Effector memory CD8-positive, alpha-beta T cell (primary cell): ENCODE data around the gene AHDC1.

Experiments
- ATAC-seq: fragments of 150-1000 bp; cut with Tn5 transposase; replicated peaks from 2 replicates; pipeline ENCODE4 v1.10.0; 2021; ENCODE audit warnings: mild to moderate bottlenecking, moderate library complexity
- DNase-seq, 3 experiments: peaks; one replicate each; pipeline ENCODE4 v3.0.0; 2021
- H3K27ac Mint-ChIP-seq, 2 donors: one replicate each; pipeline ENCODE4 v1.8.0; 2022; ENCODE audit warnings: mild to moderate bottlenecking in 2 of 2, mixed read lengths in 2 of 2, moderate library complexity in 2 of 2
- H3K27me3 Mint-ChIP-seq, 2 donors: one replicate each; pipeline ENCODE4 v1.8.0; 2022; ENCODE audit warnings: mixed read lengths in 2 of 2
- H3K36me3 Mint-ChIP-seq: one replicate; pipeline ENCODE4 v1.8.0; 2022; ENCODE audit warnings: mild to moderate bottlenecking, moderate library complexity, mixed read lengths; ENCODE audit not compliant: insufficient read depth
- H3K4me1 Mint-ChIP-seq, 2 donors: one replicate each; pipeline ENCODE4 v1.8.0; 2022; ENCODE audit warnings: low read depth in 2 of 2, mixed read lengths in 2 of 2
- H3K4me3 Mint-ChIP-seq, 2 donors: one replicate each; pipeline ENCODE4 v1.8.0; 2022; ENCODE audit warnings: mild to moderate bottlenecking in 2 of 2, mixed read lengths in 2 of 2, moderate library complexity in 2 of 2
- H3K9me3 Mint-ChIP-seq, 2 donors: one replicate each; pipeline ENCODE4 v1.8.0; 2022; ENCODE audit warnings: mixed read lengths in 2 of 2

The AHDC1 gene

DNA sequence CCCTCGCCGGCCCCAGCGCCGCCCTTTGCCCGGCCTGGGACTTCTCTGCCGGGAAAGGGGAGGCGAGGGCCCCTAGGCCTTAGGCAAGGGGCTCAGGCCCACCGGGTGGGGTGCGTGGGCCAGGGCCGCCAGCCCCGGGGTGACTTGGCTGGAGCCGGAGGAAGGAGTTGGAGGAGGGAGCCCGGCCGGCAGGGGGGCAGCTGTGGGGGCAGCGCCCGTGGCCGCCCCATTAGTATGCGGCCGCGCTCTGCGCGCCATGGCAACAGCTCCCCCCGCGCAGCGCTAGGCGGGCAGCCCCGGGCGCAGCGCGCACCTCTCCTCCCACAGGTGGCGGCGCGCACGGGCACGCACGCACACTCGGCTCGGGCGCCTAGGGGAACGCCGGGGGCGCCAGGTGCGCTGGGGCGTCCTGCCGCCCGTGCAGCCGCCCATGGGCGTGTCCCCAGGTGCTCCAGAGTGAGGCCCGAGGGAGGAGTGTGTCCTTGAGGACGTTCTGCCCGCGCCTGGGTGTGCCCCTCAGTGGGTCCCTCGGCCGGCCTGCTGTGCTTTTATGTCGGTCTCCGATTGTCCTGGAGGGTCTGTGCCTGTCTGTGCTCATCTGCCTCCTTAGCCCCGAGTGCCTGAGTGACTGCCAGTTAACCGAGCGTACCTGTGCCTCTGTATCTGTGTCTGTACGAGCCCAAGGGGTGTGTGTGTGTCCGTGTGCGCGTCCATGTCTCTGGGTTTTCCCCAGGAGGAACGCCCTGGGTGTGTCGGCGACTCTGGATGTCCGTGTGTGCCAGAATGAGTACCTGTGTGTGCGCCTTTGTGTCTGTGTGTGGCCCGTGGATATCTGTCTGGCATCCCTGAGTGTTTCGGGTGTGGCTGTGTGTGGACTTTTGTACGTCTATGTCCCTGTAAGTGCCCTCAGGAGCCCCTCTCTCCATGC lies 75.8 kb downstream of the AHDC1 start:
- DNase-seq (peak in 2 of 3 experiments; percentile 34 to 46), ATAC-seq (peak; percentile 64)
- Mint-ChIP-seq H3K36me3 (peaks cover 4% of the 10 kb centered on the region), H3K27ac (peak overlapping the region in 1 of 2 donors; percentile 75), H3K27me3 (peaks cover 8 to 12% of the 10 kb centered on the region in 2 donors), H3K4me3 (peak overlapping the region; percentile 46 to 51), H3K9me3 (no peaks in the 10 kb centered on the region), H3K4me1 (peaks cover 40 to 48% of the 10 kb centered on the region in 2 donors)

DNA sequence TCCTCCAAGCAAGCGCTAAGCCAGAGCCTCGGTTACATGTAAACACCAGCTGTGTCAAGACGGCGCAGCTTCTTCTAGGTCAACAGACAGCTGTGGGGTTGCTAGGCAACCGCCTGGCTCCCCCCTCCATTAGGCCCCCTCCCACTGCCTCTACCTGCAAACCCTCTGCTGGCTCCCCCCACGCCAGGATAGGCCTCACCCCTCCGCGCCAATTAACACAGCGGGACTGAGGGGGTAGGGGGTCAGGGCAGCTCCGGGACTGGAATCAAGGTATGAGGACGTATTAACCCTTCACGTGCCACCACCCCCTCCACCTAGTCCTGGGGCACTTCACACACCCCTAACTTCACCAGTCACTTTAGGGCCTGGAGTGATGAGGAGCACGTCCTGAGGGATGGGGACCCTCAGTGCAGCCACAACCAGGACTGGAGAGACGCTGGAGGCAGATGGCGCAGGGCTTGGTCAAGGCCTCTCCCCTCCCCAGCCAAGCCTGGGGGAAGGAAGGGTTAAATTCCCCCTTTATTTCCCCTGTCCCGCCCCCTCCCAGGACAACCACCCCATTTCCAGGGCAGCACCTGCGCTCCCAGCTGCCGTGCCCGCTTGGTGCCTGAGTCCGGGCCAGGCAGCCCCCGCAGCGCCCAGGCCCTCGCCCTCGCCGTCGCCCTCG lies 76.6 kb downstream of the AHDC1 start:
- peak in 2 of 3 experiments; percentile 40 to 42 for DNase-seq
- Mint-ChIP-seq H3K27ac (peak overlapping the region in 1 of 2 donors; percentile 87), H3K4me1 (peaks cover 47 to 49% of the 10 kb centered on the region in 2 donors)

DNA sequence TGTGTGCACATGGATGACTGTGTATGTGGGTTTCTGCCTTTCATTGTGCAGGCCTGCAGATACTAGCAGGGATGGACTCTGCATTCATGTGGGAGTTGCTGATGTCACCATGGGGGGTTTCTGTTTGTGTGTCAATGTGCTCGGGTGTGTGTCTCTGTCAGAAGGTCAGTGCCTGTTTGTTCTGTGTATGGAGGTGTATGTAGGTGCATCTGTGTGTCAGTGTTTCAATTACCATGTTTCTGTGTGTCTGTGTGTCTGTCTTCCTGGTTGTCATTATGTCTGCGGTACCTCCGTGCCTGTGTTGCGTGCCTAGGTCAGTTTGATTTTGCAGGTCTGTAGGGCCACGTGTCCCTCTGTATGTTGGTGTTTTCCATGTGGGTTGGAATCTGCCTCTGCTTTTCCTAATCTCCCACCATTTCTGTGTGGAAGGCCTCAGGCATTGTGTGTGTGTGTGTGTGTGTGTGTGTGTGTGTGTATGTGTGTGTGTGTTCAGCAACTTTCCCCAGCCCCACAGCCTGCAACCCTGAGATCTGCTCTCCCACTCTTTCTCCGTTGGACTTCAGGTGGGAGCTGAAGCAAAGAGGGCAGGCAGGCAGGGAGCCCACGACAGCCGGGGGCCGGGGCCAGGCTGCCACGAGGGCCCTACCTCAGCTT lies 77.2 kb downstream of the AHDC1 start:
- peak overlapping the region; percentile 50 to 87 for H3K27ac Mint-ChIP-seq
- H3K9me3 Mint-ChIP-seq, result no peaks in the 10 kb centered on the region
- H3K27me3 Mint-ChIP-seq, result peaks cover 8 to 12% of the 10 kb centered on the region in 2 donors
- DNase-seq (no peak), ATAC-seq (no peak)
- peaks cover 47 to 49% of the 10 kb centered on the region in 2 donors for H3K4me1 Mint-ChIP-seq
- H3K36me3 Mint-ChIP-seq, result peaks cover 4% of the 10 kb centered on the region
- peak overlapping the region; percentile 64 to 76 for H3K4me3 Mint-ChIP-seq

More for the DNA sequence above, 76.6 kb downstream of the AHDC1 start:
- Mint-ChIP-seq H3K4me3 (peak overlapping the region in 1 of 2 donors; percentile 76), H3K9me3 (no peaks in the 10 kb centered on the region), H3K36me3 (peaks cover 4% of the 10 kb centered on the region), H3K27me3 (peaks cover 8 to 12% of the 10 kb centered on the region in 2 donors)
- ATAC-seq, result peak; percentile 38

DNA sequence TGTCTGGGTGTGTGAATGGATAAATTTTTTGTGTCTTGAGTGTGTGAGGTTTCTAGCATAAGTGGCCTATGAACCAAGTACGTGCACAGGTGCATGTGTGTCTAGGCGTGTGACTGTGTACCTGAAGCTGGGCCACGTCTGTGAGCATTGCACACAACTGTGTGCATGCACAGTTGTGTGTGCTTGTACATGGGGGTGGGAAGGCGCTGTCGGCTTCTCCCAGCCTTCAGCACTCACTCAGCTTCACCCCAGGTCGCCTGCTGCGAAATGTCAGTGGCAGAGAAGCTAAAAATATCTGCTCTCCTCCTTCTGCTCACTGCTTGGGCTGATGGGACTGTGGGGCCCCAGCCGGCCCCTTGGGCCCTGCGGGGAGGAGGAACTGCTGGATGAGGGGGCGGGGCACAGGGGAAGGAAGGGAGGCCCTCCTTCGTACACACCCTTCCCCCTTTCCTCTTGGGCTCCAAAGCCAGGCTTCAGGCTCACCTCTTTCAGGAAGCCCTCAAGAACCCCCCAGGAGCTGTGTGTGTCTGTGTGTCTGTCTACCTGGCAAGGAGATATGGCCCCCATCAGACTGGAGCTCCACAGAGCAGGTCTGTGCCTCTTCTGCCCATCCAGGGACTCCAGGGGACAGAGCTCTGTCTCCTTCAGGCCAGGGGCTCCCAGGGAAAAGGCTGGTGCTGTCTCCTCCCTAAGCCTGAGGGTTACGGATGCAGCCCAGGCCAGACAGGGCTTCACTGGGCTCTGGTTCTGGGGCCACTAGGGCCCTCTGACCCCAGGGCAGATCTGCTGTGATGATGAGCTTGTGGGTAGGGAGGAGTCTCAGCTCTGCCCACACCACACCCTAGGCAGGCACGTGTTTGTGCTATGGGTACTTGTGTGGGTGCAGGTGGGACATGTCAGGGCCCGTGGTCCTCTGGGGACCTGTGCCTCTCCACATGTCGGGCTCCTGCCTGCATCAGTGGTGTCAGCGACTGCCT lies 78.4 kb downstream of the AHDC1 start:
- peak overlapping the region; percentile 64 to 76 for H3K4me3 Mint-ChIP-seq
- peak; percentile 18 for ATAC-seq
- peaks cover 4% of the 10 kb centered on the region for H3K36me3 Mint-ChIP-seq
- peaks cover 8 to 12% of the 10 kb centered on the region in 2 donors for H3K27me3 Mint-ChIP-seq
- H3K4me1 Mint-ChIP-seq, result peaks cover 51 to 56% of the 10 kb centered on the region in 2 donors
- H3K9me3 Mint-ChIP-seq, result no peaks in the 10 kb centered on the region
- DNase-seq, result no peak
- peak overlapping the region; percentile 50 to 87 for H3K27ac Mint-ChIP-seq

DNA sequence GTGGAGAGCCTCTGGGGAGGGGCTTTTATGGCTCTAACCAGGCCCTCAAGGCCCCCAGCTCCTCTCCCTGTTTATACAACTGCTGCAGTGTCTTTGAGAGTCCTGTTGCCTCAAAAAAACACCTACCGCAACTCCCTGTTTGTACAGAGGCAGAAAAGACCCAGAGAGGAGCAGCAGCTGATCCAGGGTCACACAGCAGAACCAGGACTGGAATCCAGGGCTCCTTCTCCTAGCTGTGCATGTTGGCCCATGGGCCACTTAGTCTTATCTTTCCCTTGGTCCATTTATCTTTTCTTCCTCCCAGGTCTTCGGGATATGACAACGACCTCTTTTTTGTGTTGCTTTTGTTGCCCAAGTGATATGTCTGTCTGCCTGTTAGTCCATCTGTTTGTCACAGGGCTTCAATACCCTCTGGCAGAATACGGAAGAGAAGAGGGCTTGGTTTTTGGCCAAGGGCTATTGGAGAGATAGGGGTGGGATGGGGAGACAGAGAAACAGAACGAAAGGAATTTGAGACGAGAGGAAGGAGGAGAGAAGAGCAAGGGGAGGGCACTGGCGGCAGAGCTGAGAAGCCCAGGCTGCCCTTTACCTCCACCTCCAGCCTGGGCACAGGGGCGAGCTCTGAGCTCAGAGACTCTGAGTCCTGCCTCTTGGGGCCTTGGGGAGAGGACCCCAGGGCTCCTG lies 80.5 kb downstream of the AHDC1 start:
- DNase-seq (no peak), ATAC-seq (no peak)
- Mint-ChIP-seq H3K9me3 (no peaks in the 10 kb centered on the region), H3K4me1 (peaks cover 41 to 55% of the 10 kb centered on the region in 2 donors), H3K27me3 (no peaks in the 10 kb centered on the region), H3K27ac (peak overlapping the region; percentile 92 to 94), H3K4me3 (peak overlapping the region; percentile 89 to 90), H3K36me3 (peaks cover 4% of the 10 kb centered on the region)

DNA sequence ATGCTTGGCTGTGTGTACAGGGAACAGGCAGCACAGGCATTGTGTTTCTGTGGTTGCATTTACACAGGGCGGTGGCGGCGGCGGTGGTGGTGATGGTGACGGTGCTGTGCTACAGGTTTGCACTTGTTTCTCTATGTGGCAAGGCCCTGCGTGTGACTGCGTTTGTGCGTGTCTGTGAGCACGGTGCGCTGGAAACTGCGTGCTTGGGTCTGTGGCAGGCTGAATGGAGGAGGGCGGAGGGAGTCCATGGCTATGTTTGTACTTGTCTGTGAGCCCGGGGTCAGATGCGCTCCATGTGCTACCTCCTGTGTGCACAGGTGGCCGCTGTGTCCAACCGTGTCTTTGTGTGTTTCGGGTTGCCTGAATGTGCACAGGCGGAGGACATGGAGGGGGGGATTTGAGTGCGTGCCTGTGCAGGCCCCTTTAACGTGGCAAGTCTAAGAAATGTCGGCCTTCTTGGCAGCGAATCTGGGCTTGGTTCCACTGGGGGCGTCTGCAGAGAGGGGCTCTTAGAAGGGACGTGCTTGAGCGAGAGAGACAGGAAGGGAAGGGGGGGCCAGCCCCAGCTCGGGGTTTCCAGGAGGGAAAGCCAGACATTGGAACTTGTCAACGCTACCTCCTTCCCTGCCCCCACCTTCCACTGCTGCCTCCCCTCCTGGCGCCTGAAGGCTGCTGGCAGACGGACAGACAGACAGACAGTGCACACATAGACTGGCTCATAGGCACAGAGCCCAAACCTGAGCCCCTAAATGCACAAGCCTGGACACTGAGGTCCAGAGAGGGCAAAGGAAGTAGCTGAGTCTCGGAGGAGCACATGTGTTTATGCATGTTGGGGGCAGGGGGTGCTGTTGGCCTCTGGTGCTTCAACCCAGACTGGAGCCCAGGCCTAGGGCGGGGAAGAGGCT lies 81.3 kb downstream of the AHDC1 start:
- Mint-ChIP-seq H3K27me3 (no peaks in the 10 kb centered on the region), H3K9me3 (no peaks in the 10 kb centered on the region), H3K27ac (peak overlapping the region; percentile 92 to 94), H3K36me3 (peaks cover 4% of the 10 kb centered on the region), H3K4me1 (peaks cover 41 to 52% of the 10 kb centered on the region in 2 donors), H3K4me3 (peak overlapping the region; percentile 89 to 90)
- ATAC-seq (peak; percentile 60), DNase-seq (peak; percentile 51 to 56 (median 54))

DNA sequence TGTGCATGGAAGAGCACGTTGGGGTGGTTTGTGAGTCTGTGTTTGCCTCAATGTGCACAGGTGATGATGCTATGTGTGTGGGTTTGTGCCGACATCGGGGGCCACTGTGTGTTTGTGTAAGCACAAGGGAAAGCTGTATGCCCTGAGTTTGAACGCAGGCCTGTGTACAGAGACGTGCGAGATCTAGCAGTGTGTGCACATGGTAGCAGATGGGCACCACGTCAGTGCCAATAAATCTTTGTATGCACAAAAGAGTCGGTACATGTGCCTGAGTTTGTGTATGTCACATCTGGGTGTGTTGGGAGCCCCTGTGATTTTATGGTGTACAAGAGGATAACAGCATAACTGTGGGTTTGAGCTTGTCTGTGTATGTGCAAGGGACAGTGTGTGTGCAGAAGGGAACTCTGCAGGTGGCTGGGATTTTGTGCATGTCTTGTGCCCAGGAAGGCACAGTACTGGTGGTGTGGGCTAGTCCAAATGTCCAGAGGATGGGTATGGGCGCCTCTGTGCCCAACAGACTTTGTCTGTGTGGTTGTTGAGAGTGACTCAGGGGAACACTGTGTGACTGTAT lies 82.0 kb downstream of the AHDC1 start:
- H3K36me3 Mint-ChIP-seq, result no peaks in the 10 kb centered on the region
- peak in 1 of 3 experiments; percentile 5 for DNase-seq
- H3K27ac Mint-ChIP-seq, result peak overlapping the region; percentile 92 to 94
- peak; percentile 6 for ATAC-seq
- no peaks in the 10 kb centered on the region for H3K27me3 Mint-ChIP-seq
- peak overlapping the region; percentile 89 to 90 for H3K4me3 Mint-ChIP-seq
- H3K9me3 Mint-ChIP-seq, result no peaks in the 10 kb centered on the region
- peaks cover 41 to 52% of the 10 kb centered on the region in 2 donors for H3K4me1 Mint-ChIP-seq

DNA sequence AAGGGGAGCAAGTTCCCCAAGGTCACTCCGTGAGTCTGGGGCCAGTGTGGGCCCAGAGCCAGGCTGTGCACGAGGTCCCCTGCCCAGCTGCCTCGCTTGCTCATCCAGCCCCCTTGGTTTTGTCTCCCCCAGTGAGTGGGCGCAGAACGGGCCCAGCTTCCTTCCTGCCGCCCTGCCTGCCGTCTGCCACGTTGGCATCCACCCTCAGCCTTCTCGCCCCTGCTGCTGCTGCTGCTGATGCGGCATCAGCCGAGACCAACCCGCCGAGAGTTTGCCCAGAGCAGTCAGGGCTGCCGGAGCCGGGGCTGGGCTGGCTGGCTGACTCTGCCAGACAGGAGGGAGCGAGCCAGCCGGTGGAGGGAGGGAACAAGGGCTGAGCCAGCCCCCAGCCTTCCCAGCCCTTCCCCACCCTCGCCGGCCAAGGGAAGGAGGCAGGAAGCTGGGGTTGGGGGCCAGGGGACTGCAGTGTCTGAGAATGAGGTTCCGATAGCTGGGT lies 82.6 kb downstream of the AHDC1 start:
- no peaks in the 10 kb centered on the region for H3K27me3 Mint-ChIP-seq
- ATAC-seq (peak; percentile 53), DNase-seq (peak; percentile 53 to 54 (median 53))
- H3K4me1 Mint-ChIP-seq, result peaks cover 36 to 48% of the 10 kb centered on the region in 2 donors
- peak overlapping the region; percentile 89 to 90 for H3K4me3 Mint-ChIP-seq
- no peaks in the 10 kb centered on the region for H3K9me3 Mint-ChIP-seq
- H3K27ac Mint-ChIP-seq, result peak overlapping the region; percentile 92 to 94
- H3K36me3 Mint-ChIP-seq, result no peaks in the 10 kb centered on the region

DNA sequence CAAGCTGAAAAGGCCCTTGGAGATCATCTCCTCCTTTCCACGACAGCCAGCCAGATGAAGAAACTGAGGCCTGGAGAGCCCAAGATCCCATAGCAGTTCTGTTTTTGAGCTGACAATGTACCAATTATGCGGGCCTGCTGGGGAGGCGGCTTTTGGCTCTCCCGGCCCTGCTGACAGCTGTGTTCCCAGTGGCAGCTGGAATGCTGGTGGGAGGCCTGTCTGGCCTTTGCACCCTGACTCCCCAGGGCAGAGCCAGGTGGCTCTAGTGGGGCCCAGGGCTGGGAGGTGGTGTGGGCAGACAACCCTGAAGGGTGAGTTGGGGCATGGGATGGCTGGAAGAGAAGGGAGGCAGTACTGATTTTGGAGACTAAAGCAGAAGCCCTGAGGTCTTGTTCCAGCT lies 83.3 kb downstream of the AHDC1 start:
- Mint-ChIP-seq H3K36me3 (no peaks in the 10 kb centered on the region), H3K4me1 (peaks cover 29 to 41% of the 10 kb centered on the region in 2 donors), H3K9me3 (no peaks in the 10 kb centered on the region), H3K27me3 (no peaks in the 10 kb centered on the region), H3K27ac (peak overlapping the region; percentile 92 to 94), H3K4me3 (peak overlapping the region; percentile 89 to 90)
- ATAC-seq, result no peak
- DNase-seq, result no peak

DNA sequence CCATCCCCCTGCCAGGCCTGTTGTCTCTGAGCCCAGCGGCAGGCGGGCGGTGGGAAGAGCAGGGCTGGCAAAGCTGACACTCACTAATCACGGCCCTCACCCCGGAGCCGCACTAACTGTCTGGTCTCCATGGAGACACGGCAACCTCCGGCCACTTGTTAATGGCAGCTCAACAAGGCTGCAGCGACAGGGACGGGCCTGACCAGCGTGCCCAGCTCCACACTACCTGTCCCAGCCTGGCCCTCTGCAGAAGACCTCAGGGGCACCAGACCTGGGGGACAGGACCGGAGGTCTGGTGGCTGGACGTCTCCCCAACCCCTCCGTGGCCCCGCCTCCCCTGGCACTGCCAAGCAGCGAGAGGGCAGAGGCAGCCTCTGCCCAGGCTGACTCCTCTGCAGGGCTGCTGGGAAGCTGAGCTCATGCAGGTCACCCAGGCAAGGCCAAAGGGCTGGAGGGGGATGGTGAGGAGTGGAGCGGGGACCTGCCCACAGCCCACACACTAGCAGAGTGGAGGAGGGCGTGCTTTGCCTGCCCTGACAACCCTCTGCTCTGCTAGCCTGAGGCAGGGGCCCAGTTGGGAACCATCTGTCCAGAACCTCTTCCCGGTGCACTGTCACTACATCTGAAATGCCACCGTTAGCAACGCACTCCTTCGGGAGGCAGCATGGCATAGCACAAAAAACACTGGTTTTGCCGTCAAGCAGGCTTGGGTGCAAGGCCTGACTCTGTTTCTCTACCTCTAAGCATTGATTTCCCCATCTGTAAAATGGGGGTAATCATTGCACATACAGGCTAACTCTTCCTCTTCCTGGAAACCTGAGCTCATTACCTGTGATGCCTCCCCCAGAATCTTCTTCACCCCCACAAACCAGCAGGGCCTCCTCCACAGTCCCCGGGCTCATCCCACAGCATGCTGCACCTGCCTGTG lies 84.3 kb downstream of the AHDC1 start:
- ATAC-seq, result no peak
- no peaks in the 10 kb centered on the region for H3K27me3 Mint-ChIP-seq
- peaks cover 28 to 35% of the 10 kb centered on the region in 2 donors for H3K4me1 Mint-ChIP-seq
- no peaks in the 10 kb centered on the region for H3K36me3 Mint-ChIP-seq
- H3K4me3 Mint-ChIP-seq, result no peak overlapping the region
- H3K9me3 Mint-ChIP-seq, result no peaks in the 10 kb centered on the region
- H3K27ac Mint-ChIP-seq, result no peak overlapping the region
- DNase-seq, result no peak
